ENCODE measurements around the gene MCUR1. TPM values are rescaled to one million over a fixed set of nuclear protein-coding genes. Genes with fewer than 3 reads are reported as not detected.

Gene MCUR1
- polyA plus RNA-seq, 2 of the 4 experiments (the other 2 are of a cell fraction): 11.6 to 15.6 TPM

DNA sequence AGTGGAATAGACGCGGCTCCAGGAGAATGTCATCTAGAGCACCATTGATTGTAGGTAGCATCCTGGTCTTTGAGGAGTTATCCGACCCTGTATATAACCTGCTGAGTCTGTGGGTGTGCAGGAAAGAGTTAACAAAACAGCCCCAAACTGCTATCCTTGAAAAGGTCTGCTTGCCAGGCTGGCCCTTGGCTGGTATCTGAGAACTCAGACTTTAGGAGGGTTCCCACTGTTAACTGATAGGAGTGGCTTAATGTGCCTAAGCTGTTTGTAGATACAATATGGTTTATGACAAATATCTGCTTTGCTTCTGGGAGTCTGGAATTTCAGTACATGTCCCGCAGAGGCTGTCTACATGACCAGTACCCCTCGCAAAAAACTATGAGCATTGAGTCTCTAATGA lies 27.6 kb upstream of the MCUR1 start (continued):
- TF ChIP-seq, protein P1, sequence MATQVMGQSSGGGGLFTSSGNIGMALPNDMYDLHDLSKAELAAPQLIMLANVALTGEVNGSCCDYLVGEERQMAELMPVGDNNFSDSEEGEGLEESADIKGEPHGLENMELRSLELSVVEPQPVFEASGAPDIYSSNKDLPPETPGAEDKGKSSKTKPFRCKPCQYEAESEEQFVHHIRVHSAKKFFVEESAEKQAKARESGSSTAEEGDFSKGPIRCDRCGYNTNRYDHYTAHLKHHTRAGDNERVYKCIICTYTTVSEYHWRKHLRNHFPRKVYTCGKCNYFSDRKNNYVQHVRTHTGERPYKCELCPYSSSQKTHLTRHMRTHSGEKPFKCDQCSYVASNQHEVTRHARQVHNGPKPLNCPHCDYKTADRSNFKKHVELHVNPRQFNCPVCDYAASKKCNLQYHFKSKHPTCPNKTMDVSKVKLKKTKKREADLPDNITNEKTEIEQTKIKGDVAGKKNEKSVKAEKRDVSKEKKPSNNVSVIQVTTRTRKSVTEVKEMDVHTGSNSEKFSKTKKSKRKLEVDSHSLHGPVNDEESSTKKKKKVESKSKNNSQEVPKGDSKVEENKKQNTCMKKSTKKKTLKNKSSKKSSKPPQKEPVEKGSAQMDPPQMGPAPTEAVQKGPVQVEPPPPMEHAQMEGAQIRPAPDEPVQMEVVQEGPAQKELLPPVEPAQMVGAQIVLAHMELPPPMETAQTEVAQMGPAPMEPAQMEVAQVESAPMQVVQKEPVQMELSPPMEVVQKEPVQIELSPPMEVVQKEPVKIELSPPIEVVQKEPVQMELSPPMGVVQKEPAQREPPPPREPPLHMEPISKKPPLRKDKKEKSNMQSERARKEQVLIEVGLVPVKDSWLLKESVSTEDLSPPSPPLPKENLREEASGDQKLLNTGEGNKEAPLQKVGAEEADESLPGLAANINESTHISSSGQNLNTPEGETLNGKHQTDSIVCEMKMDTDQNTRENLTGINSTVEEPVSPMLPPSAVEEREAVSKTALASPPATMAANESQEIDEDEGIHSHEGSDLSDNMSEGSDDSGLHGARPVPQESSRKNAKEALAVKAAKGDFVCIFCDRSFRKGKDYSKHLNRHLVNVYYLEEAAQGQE (IDR thresholded peaks at IDR 0.05): no peak
- TF ChIP-seq CEBPB (IDR thresholded peaks at IDR 0.05) (no peak), HOXB5 (CRISPR knock-in tag; IDR thresholded peaks at IDR 0.05) (no peak)
- TF ChIP-seq, protein P2, sequence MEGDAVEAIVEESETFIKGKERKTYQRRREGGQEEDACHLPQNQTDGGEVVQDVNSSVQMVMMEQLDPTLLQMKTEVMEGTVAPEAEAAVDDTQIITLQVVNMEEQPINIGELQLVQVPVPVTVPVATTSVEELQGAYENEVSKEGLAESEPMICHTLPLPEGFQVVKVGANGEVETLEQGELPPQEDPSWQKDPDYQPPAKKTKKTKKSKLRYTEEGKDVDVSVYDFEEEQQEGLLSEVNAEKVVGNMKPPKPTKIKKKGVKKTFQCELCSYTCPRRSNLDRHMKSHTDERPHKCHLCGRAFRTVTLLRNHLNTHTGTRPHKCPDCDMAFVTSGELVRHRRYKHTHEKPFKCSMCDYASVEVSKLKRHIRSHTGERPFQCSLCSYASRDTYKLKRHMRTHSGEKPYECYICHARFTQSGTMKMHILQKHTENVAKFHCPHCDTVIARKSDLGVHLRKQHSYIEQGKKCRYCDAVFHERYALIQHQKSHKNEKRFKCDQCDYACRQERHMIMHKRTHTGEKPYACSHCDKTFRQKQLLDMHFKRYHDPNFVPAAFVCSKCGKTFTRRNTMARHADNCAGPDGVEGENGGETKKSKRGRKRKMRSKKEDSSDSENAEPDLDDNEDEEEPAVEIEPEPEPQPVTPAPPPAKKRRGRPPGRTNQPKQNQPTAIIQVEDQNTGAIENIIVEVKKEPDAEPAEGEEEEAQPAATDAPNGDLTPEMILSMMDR (IDR thresholded peaks at IDR 0.05): no peak

DNA sequence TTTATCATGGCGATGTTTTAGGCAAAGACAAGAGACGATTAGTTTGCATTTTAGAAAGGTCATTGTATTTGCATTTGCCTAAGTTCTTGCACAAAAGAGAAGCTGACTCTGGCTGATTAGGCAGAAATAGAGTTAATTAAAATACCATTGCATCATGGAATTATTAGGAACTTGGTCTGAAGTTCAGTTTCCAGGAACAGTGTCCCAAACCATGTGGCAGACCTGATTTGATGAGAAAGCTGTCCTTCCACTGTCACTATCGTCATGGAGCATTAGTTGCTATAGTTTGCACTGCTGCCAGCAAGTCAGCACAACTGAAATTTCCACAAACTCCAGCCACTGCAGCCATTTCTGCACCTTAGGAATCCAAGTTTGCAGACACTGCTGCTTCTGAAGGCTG lies 24.3 kb upstream of the MCUR1 start:
- 0 out of 3 replicates have a peak, but pooled peaks cover 5% of the 10 kb centered on the region for H3K4me1 ChIP-seq
- 69% methylated on average over 3 of the region's 3 CpGs for WGBS (ENCODE audit: missing lambda C conversion rate)
- ChIA-PET POLR2A (no interaction called here), CTCF (no interaction called here)
- TF ChIP-seq ZC3H11A (IDR thresholded peaks at IDR 0.05) (no peak), EP300 (IDR thresholded peaks at IDR 0.05) (no peak), KDM5A (IDR thresholded peaks at IDR 0.05) (no peak), PHF8 (IDR thresholded peaks at IDR 0.05; ENCODE audit: borderline replicate concordance, low read depth) (no peak), RAD21 (conservative IDR thresholded peaks at IDR 0.05 in 1 of 2, IDR thresholded peaks at IDR 0.05 in 1 of 2) (no peak), POLR2AphosphoS2 (conservative IDR thresholded peaks at IDR 0.05; ENCODE audit: low read length) (no peak), TFCP2L1 (CRISPR knock-in tag; IDR thresholded peaks at IDR 0.05) (no peak), CBX2 (IDR thresholded peaks at IDR 0.05; ENCODE audit: borderline replicate concordance, low read depth) (no peak), EHF (CRISPR knock-in tag; IDR thresholded peaks at IDR 0.05) (no peak), JUN (IDR thresholded peaks at IDR 0.05) (no peak), SREBF2 (IDR thresholded peaks at IDR 0.05) (no peak)
- TF ChIP-seq, protein P3, sequence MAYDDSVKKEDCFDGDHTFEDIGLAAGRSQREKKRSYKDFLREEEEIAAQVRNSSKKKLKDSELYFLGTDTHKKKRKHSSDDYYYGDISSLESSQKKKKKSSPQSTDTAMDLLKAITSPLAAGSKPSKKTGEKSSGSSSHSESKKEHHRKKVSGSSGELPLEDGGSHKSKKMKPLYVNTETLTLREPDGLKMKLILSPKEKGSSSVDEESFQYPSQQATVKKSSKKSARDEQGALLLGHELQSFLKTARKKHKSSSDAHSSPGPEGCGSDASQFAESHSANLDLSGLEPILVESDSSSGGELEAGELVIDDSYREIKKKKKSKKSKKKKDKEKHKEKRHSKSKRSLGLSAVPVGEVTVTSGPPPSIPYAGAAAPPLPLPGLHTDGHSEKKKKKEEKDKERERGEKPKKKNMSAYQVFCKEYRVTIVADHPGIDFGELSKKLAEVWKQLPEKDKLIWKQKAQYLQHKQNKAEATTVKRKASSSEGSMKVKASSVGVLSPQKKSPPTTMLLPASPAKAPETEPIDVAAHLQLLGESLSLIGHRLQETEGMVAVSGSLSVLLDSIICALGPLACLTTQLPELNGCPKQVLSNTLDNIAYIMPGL (CRISPR knock-in tag; IDR thresholded peaks at IDR 0.05; ENCODE audit: borderline replicate concordance): no peak
- TF ChIP-seq, protein P1 (IDR thresholded peaks at IDR 0.05): no peak
- no peak overlapping the region for H3K27ac ChIP-seq
- H3K4me2 ChIP-seq: no peak overlapping the region
- H3K9me3 ChIP-seq: no peaks in the 10 kb centered on the region
- H3K4me3 ChIP-seq: no peak overlapping the region
- FAIRE-seq (no peak), DNase-seq (ENCODE audit: low read depth in 1 of 2, low spot score in 1 of 2) (no peak), ATAC-seq (no peak)

Data from A549 (cell line).